Hepatocyte (in vitro differentiated cells): ENCODE results near the gene TMSB4X. TPM values are rescaled to one million over a fixed set of nuclear protein-coding genes. Genes with fewer than 3 reads are reported as not detected.

ENCODE experiments used
- DNase-seq: peaks from one replicate; pipeline ENCODE4 v3.0.0-alpha.2; 2016; ENCODE audit warnings: low spot score
- H2AFZ ChIP-seq: fragments of 200-600 bp; sonication (generic); 2 replicates; pipeline ENCODE4 v1.6.0; 2016; ENCODE audit warnings: antibody characterized with exemption, mild to moderate bottlenecking
- H3K27ac ChIP-seq: fragments of 200-600 bp; sonication (generic); 2 replicates; pipeline ENCODE4 v1.5.1; 2016; ENCODE audit warnings: mild to moderate bottlenecking
- H3K27me3 ChIP-seq: fragments of 200-600 bp; sonication (generic); 2 replicates; pipeline ENCODE4 v1.6.1; 2016
- H3K36me3 ChIP-seq: fragments of 200-600 bp; sonication (generic); replicated peaks from 2 replicates; pipeline ENCODE4 v1.5.1; 2016; ENCODE audit warnings: low read depth; ENCODE audit not compliant: insufficient read depth
- H3K4me1 ChIP-seq: fragments of 200-600 bp; sonication (generic); 2 replicates; pipeline ENCODE4 v1.5.1; 2016; ENCODE audit warnings: mild to moderate bottlenecking, moderate library complexity; ENCODE audit not compliant: insufficient read depth
- H3K4me2 ChIP-seq: fragments of 200-600 bp; sonication (generic); 2 replicates; pipeline ENCODE4 v1.6.0; 2016
- H3K4me3 ChIP-seq: fragments of 200-600 bp; sonication (generic); 2 replicates; pipeline ENCODE4 v1.5.1; 2016; ENCODE audit warnings: mild to moderate bottlenecking
- H3K79me2 ChIP-seq: fragments of 200-600 bp; sonication (generic); 2 replicates; pipeline ENCODE4 v1.6.0; 2017; ENCODE audit warnings: mild to moderate bottlenecking
- H3K9me2 ChIP-seq: fragments of 200-600 bp; sonication (generic); replicated peaks from 2 replicates; pipeline ENCODE4 v1.6.0; 2017; ENCODE audit warnings: mild to moderate bottlenecking; ENCODE audit not compliant: insufficient read depth
- H3K9me3 ChIP-seq: fragments of 200-600 bp; sonication (generic); 2 replicates; pipeline ENCODE4 v1.5.1; 2016; ENCODE audit warnings: low read depth, mild to moderate bottlenecking
- H4K20me1 ChIP-seq: fragments of 200-600 bp; sonication (generic); 2 replicates; pipeline ENCODE4 v1.6.0; 2016; ENCODE audit warnings: mild to moderate bottlenecking; ENCODE audit not compliant: insufficient read depth, poor library complexity, severe bottlenecking
- CTCF ChIP-seq: fragments of 200-600 bp; sonication (generic); IDR thresholded peaks from 2 replicates; pipeline ENCODE4 v1.5.1; 2016; ENCODE audit warnings: antibody characterized with exemption, mild to moderate bottlenecking; ENCODE audit not compliant: poor library complexity
- EZH2 ChIP-seq: fragments of 200-600 bp; sonication (generic); IDR thresholded peaks from 2 replicates; pipeline ENCODE4 v1.6.1; 2016; ENCODE audit warnings: antibody characterized with exemption, mild to moderate bottlenecking, borderline replicate concordance
- EZH2phosphoT487 ChIP-seq: fragments of 200-600 bp; sonication (generic); IDR thresholded peaks from one replicate; pipeline ENCODE4 v1.6.1; 2018; ENCODE audit warnings: antibody characterized with exemption, mild to moderate bottlenecking, low read depth, moderate library complexity; ENCODE audit not compliant: unreplicated experiment, severe bottlenecking
- WGBS: methylation state at CpG from one replicate; pipeline ENCODE4 v1.1.6; 2016; ENCODE audit warnings: low lambda C conversion rate; ENCODE audit errors: missing lambda C conversion rate; 5-methylcytosine and 5-hydroxymethylcytosine counted together
- polyA plus RNA-seq: library from polyadenylated mRNA; unstranded; fragments of >200 nt; fragmentation: Nextera tagmentation; extraction: Ambion mirVana; gene quantifications from 2 replicates; pipeline ENCODE4 v1.2.1, GENCODE V29; 2016
- total RNA-seq: library from RNA; depleted of rRNA; stranded (reverse); fragments of >200 nt; gene quantifications from 2 replicates; pipeline ENCODE4 v1.2.3, GENCODE V29; 2014

The TMSB4X gene
- total and polyA plus RNA-seq, 2 experiments from 2014 or later: 6,141 to 9,038 TPM

GRCh38 chrX:12947545-12948235 lies 27.2 kb upstream of the TMSB4X start:
- 75% methylated on average over 5 of the region's 5 CpGs for WGBS
- H3K9me2 ChIP-seq: no peaks in the 10 kb centered on the region
- no peak overlapping the region for H3K4me2 ChIP-seq
- TF ChIP-seq CTCF (no peak), EZH2phosphoT487 (no peak), EZH2 (no peak)
- no peaks in the 10 kb centered on the region for H3K27me3 ChIP-seq
- peaks cover 31% of the 10 kb centered on the region for H3K4me1 ChIP-seq
- no peaks in the 10 kb centered on the region for H3K36me3 ChIP-seq
- no peak for DNase-seq
- no peaks in the 10 kb centered on the region for H3K9me3 ChIP-seq
- no peaks in the 10 kb centered on the region for H3K79me2 ChIP-seq
- peak overlapping the region; percentile 92 for H3K27ac ChIP-seq
- H2AFZ ChIP-seq: no peak overlapping the region
- no peaks in the 10 kb centered on the region for H4K20me1 ChIP-seq
- H3K4me3 ChIP-seq: no peak overlapping the region

DNA sequence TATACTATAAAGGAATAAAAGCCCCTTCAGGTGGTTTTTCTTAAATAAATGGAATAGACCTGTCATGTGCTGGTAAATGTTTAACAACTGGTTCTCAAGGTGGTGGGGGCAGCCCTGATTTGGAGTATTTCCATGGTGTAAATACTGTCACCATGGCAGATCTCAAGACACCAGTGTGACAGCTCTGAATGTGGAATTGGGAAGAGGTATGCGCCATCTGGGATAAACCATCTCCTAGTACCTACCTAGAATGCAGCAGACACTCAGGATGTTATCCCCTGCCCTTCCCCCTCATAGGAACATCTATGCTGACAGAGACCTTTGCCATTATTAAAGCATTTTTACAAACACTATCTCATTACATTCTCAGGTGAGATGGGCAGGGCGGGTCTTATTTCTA lies 26.4 kb upstream of the TMSB4X start:
- no peaks in the 10 kb centered on the region for H3K27me3 ChIP-seq
- TF ChIP-seq CTCF (no peak), EZH2phosphoT487 (no peak), EZH2 (no peak)
- no peaks in the 10 kb centered on the region for H3K9me3 ChIP-seq
- no peak for DNase-seq
- no peaks in the 10 kb centered on the region for H3K36me3 ChIP-seq
- no peaks in the 10 kb centered on the region for H3K9me2 ChIP-seq
- H3K4me3 ChIP-seq: no peak overlapping the region
- no peak overlapping the region for H3K4me2 ChIP-seq
- H4K20me1 ChIP-seq: no peaks in the 10 kb centered on the region
- H3K27ac ChIP-seq: peak overlapping the region; percentile 92
- 100% methylated on average over 2 of the region's 2 CpGs for WGBS
- no peaks in the 10 kb centered on the region for H3K79me2 ChIP-seq
- peaks cover 31% of the 10 kb centered on the region for H3K4me1 ChIP-seq
- no peak overlapping the region for H2AFZ ChIP-seq

DNA sequence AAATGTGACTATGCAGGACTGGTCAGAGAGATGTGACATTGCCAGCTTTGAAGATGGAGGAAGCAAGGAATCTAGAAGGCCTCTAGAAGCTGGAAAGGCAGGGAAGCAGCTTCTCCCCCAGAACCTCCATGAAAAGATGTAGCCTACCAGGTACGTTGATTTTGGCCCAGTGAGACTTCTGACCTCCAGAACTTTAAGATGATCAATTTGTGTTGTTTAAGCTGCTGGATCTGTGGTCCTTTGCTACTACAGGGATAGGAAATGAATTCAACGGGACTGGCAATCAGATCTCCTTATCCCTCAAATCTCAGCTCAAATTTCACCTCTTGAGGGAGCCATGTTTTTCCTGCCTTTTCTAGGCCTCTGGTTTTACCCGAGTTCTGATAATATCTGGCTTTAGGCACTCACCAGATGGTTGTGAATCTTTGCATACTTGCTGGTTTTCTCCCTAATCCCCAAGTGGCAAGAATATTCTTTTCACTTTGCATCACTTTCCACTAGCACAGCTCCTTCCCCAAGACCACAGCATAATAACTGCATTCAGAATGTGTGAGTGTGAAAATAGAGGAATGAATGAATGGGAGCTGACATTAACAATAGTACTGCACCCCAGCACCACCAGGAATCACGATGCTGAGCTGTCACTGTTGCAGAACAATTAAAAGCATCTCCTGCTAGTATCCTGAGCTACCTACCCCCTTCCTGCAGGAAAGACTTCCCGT lies 25.5 kb upstream of the TMSB4X start:
- H3K27ac ChIP-seq: peak overlapping the region; percentile 83
- H3K27me3 ChIP-seq: no peaks in the 10 kb centered on the region
- H3K79me2 ChIP-seq: no peaks in the 10 kb centered on the region
- DNase-seq: no peak
- H3K36me3 ChIP-seq: no peaks in the 10 kb centered on the region
- peak overlapping the region; percentile 13 for H2AFZ ChIP-seq
- peak overlapping the region; percentile 46 for H3K4me2 ChIP-seq
- H3K4me3 ChIP-seq: no peak overlapping the region
- WGBS: 55% methylated on average over 5 of the region's 5 CpGs
- H3K9me2 ChIP-seq: no peaks in the 10 kb centered on the region
- peaks cover 31% of the 10 kb centered on the region for H3K4me1 ChIP-seq
- no peak for TF ChIP-seq CTCF
- no peak for TF ChIP-seq EZH2
- H3K9me3 ChIP-seq: no peaks in the 10 kb centered on the region
- H4K20me1 ChIP-seq: no peaks in the 10 kb centered on the region
